ENCODE measurements around the gene FKBP2.
A peak's percentile ranks its signal among the peaks of the same experiment; 100 is the strongest.
"Not testable (repeated sequence)": the region's sequence is repeated elsewhere in the genome, so short reads cannot be mapped to it uniquely, and the experiment has no call there.

FKBP2 gene

DNA sequence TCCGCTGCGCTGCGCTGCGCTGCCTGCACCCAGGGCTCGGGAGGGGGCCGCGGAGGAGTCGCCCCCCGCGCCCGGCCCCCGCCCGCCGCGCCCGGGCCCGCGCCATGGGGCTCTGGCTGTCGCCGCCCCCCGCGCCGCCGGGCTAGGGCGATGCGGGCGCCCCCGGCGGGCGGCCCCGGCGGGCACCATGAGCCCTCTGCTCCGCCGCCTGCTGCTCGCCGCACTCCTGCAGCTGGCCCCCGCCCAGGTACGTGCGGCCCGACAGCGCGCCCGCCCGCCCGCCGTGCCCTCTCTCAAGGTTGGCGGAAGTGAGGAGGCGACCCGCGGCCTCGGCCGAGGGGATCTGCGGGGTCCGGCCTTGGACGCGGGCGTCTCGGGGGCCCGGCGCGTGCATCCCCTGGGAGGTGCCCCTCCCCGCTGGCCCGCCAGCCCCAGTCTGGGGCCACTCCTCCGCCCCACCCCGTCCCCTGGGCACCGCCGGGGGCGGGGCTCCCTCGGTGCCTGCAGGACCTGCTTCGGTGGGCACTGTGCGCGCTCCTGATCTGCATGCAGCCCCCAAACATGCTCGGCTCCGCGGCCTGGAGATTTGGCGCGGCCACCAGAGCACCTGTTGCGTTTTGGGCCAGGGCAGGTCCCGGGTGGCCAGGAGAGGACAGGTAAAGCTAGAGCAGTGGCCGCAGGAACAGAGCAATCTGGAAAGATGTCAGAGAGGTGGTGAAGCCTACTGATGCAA is 6.1 kb upstream of the FKBP2 start:
- DNase-seq = no peak

DNA sequence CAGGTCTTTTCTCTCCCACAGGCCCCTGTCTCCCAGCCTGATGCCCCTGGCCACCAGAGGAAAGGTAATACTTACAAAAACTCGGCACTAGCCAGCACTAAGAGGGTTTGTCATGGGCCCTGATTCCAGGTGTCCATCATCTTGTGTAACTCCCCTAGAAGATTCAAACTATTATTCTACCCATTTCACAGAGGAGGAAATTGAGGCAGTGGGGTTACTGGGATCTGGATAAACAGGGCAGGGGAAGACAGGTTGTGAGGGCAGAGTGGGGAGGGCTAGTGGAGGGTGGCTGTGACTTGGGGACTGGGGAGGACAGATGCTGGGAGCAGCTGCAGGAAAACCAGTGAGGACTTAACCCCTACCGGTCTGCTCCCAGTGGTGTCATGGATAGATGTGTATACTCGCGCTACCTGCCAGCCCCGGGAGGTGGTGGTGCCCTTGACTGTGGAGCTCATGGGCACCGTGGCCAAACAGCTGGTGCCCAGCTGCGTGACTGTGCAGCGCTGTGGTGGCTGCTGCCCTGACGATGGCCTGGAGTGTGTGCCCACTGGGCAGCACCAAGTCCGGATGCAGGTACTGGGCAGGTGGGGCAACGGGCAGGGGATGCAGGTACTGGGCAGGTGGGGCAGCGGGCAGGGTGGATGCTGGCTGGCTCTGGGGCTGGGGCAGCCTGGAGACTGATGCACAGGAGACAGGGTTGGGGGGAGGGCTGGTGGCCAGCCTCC is 5.3 kb upstream of the FKBP2 start:
- no peak for DNase-seq

DNA sequence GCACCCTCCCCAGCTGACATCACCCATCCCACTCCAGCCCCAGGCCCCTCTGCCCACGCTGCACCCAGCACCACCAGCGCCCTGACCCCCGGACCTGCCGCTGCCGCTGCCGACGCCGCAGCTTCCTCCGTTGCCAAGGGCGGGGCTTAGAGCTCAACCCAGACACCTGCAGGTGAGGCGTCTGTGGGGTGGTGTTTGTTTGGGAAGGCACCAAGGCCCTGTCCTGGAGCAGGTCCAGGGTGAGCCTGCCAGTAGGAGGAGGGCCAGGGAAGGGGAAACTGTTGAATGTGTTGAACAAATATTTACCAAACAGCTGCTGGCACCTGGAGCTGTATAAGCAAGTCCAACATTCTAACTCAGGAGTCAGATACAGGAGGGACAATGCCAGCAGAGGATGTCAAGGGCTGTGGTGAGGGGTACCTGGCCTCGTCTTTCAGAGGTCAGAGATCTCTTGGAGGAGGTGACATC is 3.4 kb upstream of the FKBP2 start:
- DNase-seq = no peak

GRCh38 chr11:64238076-64238475 is 2.8 kb upstream of the FKBP2 start:
- no peak for DNase-seq

GRCh38 chr11:64238999-64239398 is 1.9 kb upstream of the FKBP2 start:
- no peak for DNase-seq

GRCh38 chr11:64239662-64240434 is 1.0 kb upstream of the FKBP2 start:
- no peak for DNase-seq

GRCh38 chr11:64241241-64241490 is 271 bp downstream of the FKBP2 start:
- DNase-seq = no peak

DNA sequence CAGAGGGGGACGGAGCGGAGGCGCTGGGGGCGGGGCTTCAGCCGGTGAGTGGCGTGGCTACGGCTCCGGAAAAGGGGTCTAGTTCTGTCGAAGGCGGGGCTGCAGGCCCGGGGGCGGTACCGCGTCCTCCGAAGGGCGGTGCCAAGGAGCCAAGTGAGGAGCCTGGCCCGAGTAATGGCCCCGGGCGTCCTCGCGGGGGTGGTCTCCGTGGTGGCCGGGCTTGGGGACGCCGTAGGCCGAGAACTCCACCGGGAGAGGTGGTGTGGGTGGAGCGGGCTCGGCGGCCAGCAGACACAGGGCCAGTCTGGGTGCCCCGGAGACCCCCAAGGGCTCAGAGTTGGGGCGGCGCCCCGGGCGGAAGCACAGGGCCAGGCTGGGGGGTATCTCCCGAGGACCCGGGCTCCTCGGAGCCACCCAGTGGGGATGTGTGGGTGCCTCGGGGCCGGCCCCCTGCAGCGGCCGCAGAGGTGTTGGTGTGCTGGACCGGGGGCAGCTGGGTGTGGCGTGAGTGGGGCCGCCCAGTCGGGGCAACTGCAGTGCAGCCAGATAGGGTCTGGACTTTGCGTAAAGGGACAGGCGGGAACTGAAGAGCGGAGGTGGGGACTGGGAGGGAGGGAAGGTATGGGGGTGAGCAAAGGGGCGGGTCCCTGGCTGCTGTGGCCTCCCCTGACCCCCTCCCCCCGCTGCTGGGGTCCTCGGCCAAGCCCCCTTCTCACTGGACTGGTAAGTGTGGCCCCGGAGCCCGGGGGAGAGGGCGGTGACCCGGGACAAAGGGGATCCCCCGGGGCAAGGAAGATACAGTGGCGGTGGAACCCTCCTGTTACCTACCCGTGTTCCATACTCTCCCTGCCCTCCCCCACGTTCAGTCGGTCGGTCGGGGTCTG is 838 bp downstream of the FKBP2 start:
- peak; percentile 89 for DNase-seq

GRCh38 chr11:64243236-64243854 is 2.5 kb downstream of the FKBP2 start:
- DNase-seq = no peak

- DNase-seq = no peak
These were observed 3.2 kb downstream of the FKBP2 start for GRCh38 chr11:64244107-64244506.

DNA sequence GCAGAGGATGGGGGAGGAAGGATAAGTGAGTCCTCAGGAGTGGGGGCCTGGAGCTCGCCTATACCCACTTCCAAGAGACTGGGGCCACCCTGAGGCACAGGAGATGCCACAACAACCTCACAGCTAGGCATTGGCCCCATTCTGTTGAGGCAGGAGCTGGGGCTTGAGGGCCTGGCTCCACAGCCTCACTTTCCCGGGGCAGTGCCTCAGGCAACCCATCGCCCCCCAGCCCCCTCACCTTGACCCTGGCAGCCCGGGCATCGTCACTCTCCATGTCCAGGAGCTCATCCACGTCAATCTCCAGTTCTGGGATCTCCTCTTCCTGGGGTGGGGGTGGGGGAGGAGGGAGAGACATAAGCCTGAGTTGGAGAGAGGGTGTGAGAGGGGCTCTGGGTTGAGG is 4.1 kb downstream of the FKBP2 start:
- DNase-seq = no peak

GRCh38 chr11:64245401-64245796 is 4.5 kb downstream of the FKBP2 start:
- DNase-seq = no peak

- no peak for DNase-seq
These were observed 5.1 kb downstream of the FKBP2 start for GRCh38 chr11:64245797-64246620.

DNA sequence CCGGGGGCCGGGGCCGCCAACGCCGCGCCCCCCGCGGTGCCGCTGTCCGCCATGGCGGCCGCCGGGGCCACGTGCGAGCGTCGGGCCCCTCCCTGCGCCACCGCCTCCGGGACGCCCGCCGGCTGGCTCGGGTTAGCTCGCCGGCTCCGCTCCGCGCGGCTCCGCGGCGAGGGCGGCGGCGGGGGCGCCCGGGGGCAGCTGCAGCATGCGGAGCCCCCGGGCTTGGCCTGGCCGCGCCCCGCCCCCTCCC is 5.7 kb downstream of the FKBP2 start:
- not testable (repeated sequence) for DNase-seq

DNA sequence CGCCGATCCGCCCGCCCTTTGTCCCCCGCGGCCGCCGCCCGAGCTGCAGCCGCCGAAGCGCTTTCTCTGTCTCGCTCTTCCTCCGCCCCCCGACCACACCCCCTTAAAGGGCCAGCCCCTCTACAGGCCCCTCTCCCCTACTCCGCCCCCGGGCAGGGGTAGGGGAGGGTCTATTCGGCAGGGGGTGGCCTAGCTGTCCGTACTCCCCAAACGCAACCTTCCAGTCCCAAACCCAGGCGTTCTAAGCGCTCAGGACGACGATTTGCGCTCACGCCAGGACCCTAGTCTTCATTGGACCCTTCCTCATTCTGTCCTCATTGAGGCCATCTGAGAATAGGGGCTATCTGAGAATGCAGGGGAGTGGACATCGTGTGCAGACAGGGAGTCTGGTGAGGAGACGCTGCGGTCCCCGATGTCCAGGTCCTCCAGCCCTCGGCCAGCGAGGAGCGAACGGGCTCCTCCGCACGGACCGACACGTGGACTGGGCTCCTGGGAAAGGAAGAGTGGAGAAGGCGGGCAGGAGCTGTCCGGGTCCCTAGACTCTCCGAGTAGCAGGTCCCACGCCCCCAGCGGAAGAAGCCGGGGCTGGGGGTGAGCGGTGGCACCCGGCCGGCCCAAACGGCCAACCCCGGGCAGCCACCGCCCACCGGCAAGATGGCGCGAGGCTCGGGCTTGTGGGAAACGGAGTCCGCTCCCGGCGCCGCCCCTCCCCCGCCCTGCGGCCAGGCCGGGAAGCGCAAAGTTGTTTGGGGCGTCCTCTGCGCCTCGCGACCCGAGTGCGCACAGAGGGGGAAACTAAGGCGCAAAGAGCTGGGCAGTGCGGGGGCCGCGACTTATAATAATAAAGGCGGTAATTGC is 6.2 kb downstream of the FKBP2 start, which contains the start of gene PPP1R14B:
TSS of gene PPP1R14B (minus strand) at position 73 of the 858 bp plus-strand sequence. CDS start 270 bp downstream, outside the sequence.
- DNase-seq = peak; percentile 63

GRCh38 chr11:64247729-64248531 is 7.0 kb downstream of the FKBP2 start:
- DNase-seq = no peak

GRCh38 chr11:64248578-64248977 is 7.7 kb downstream of the FKBP2 start:
- no peak for DNase-seq

- DNase-seq = no peak
These were observed 8.1 kb downstream of the FKBP2 start for GRCh38 chr11:64249038-64249437.

DNA sequence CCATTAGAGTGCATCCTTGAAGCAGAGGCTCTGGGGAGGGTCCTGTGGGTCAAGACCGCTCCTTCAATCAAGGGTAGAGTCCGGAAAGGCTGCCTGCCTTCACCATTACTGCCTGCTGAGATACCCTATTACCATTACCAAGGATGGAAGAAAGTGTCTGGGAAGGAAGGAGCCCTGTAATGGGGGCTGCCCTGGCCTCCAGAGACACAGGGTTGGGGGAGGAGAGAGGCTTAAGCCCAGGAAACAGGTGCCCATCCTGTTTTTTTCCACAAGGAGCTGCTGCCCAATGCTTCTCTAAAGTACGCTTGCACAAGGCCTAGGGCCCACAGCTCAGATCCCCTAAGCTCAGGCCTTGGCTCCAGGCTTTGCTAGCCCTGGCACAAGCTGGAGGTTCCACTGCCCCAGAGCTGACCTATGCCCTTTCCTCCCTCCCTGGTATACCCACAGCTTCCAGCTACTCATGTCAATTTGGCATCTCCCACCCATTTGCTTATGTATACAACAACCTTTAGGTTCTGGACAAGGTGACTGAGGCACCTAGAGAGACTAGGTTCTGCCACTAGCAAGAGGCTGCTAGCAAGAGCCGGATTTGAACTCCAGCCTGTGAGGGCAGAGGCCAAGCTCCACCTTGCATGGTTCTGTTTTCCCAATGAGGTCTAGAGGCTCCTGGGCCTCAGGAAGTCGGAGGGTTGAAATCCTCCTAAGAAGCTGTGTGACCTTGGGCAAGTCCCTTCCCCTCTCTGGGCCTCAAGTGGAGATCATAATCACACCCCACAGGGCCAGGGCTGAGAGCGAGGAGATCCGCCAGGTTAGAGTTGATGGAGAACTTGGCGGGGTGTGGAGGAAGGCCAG is 8.9 kb downstream of the FKBP2 start:
- no peak for DNase-seq

Data from NCI-H1048 (cell line).